HG03108 (cell line): ENCODE data around the gene KDM5B.
"Not testable (repeated sequence)": the region's sequence is repeated elsewhere in the genome, so short reads cannot be mapped to it uniquely, and the experiment has no call there.

Source experiments
- ATAC-seq: cut with Tn5 transposase; IDR thresholded peaks from one replicate; pipeline ENCODE4 v1.9.1; 2021; ENCODE audit warnings: moderate library complexity; ENCODE audit not compliant: unreplicated experiment

The KDM5B gene

GRCh38 chr1:202794051-202794740 lies 14.0 kb downstream of the KDM5B start:
- no peak for ATAC-seq

- no peak for ATAC-seq
Observed at GRCh38 chr1:202791077-202791747, 17.0 kb downstream of the KDM5B start.

GRCh38 chr1:202788800-202789199 lies 19.4 kb downstream of the KDM5B start:
- ATAC-seq = no peak

GRCh38 chr1:202786804-202787203 lies 21.4 kb downstream of the KDM5B start:
- no peak for ATAC-seq

GRCh38 chr1:202781180-202781579 lies 27.0 kb downstream of the KDM5B start:
- ATAC-seq = no peak

- no peak for ATAC-seq
Observed at GRCh38 chr1:202770135-202770534, 38.1 kb downstream of the KDM5B start.

GRCh38 chr1:202765721-202766120 lies 42.5 kb downstream of the KDM5B start:
- no peak for ATAC-seq

- no peak for ATAC-seq
Observed at GRCh38 chr1:202762019-202762418, 46.2 kb downstream of the KDM5B start.

- no peak for ATAC-seq
Observed at GRCh38 chr1:202760589-202760988, 47.6 kb downstream of the KDM5B start.

GRCh38 chr1:202756391-202756790 lies 51.8 kb downstream of the KDM5B start:
- no peak for ATAC-seq

- ATAC-seq = no peak
Observed at GRCh38 chr1:202754293-202754692, 53.9 kb downstream of the KDM5B start.

GRCh38 chr1:202752774-202753173 lies 55.4 kb downstream of the KDM5B start:
- no peak for ATAC-seq

GRCh38 chr1:202750761-202751160 lies 57.5 kb downstream of the KDM5B start:
- no peak for ATAC-seq

- ATAC-seq = no peak
Observed at GRCh38 chr1:202750024-202750423, 58.2 kb downstream of the KDM5B start.

GRCh38 chr1:202745323-202745888 lies 62.8 kb downstream of the KDM5B start:
- ATAC-seq = no peak

GRCh38 chr1:202744770-202745169 lies 63.5 kb downstream of the KDM5B start:
- not testable (repeated sequence) for ATAC-seq

GRCh38 chr1:202742496-202742895 lies 65.7 kb downstream of the KDM5B start:
- ATAC-seq = no peak

- ATAC-seq = no peak
Observed at GRCh38 chr1:202733251-202733650, 75.0 kb downstream of the KDM5B start.

- ATAC-seq = no peak
Observed at GRCh38 chr1:202728951-202729350, 79.3 kb downstream of the KDM5B start.

GRCh38 chr1:202725526-202725925 lies 82.7 kb downstream of the KDM5B start:
- ATAC-seq = no peak

GRCh38 chr1:202723708-202724107 lies 84.5 kb downstream of the KDM5B start:
- ATAC-seq = no peak

- not testable (repeated sequence) for ATAC-seq
Observed at GRCh38 chr1:202723046-202723445, 85.2 kb downstream of the KDM5B start.
